Measurements from ENCODE around the gene KIF3A.

- no peak for TF ChIP-seq CTCF (IDR thresholded peaks at IDR 0.05)
- no peak for TF ChIP-seq POLR2AphosphoS5 (IDR thresholded peaks at IDR 0.05)
These were observed 28.1 kb upstream of the KIF3A start for GRCh38 chr5:132765311-132766019.
